ENCODE data around the gene APBB2. TPM values are rescaled to one million over a fixed set of nuclear protein-coding genes. Genes with fewer than 3 reads are reported as not detected.

Gene APBB2
- total and polyA plus RNA-seq, 2 donors (not counting 1 experiment from before 2014, with no cell fraction given): 4.4 to 15.8 TPM

GRCh38 chr4:41236508-41236907 is 22.2 kb upstream of the APBB2 start:
- Histone ChIP-seq H3K79me2 (ENCODE audit: control insufficient read depth, insufficient read depth, low read length) (no peaks in the 10 kb centered on the region), H3K9ac (ENCODE audit: low read length) (no peak overlapping the region), H2AFZ (ENCODE audit: insufficient read depth, low read depth, low read length, poor library complexity, severe bottlenecking) (no peak overlapping the region), H3K4me1 (ENCODE audit: control insufficient read depth in 2 of 2, insufficient read depth in 2 of 2, low read length in 2 of 2) (no peaks in the 10 kb centered on the region), H4K20me1 (ENCODE audit: control insufficient read depth, insufficient read depth, low read length, poor library complexity, severe bottlenecking) (no peaks in the 10 kb centered on the region), H3K4me3 (ENCODE audit: control extremely low read depth in 1 of 5, extremely low read depth in 1 of 5, insufficient read depth in 1 of 5, low read depth in 2 of 5, low read length in 4 of 5) (no peak overlapping the region), H3K27ac (ENCODE audit: low read length in 2 of 2) (no peak overlapping the region), H3K9me3 (ENCODE audit: control extremely low read depth in 1 of 3, control insufficient read depth in 2 of 3, insufficient read depth in 1 of 3, low read length in 2 of 3) (no peaks in the 10 kb centered on the region), H3K4me2 (replicated peaks; ENCODE audit: low read depth, low read length, poor library complexity, severe bottlenecking) (no peak overlapping the region), H3K27me3 (replicated peaks in 1 of 4; ENCODE audit: control extremely low read depth in 1 of 4, control insufficient read depth in 3 of 4, insufficient read depth in 4 of 4, low read length in 3 of 4) (no peaks in the 10 kb centered on the region), H3K36me3 (replicated peaks in 1 of 2; ENCODE audit: control extremely low read depth in 1 of 2, control insufficient read depth in 1 of 2, extremely low read depth in 1 of 2, insufficient read depth in 2 of 2, low read length in 1 of 2) (no peaks in the 10 kb centered on the region)
- no peak for ATAC-seq (ENCODE audit: low read depth)
- intact Hi-C loops (cut with micrococcal nuclease): no loop called here
- no peaks in the 10 kb centered on the region for H3K4me1 Mint-ChIP-seq
- H3K9me3 Mint-ChIP-seq (ENCODE audit: insufficient read depth): no peaks in the 10 kb centered on the region
- ChIA-PET POLR2A (no interaction called here), CTCF (no interaction called here)
- no peak for DNase-seq
- WGBS (ENCODE audit: insufficient coverage): no CpG with 5 or more reads among the region's 1 CpG
- TF ChIP-seq EZH2 (IDR thresholded peaks at IDR 0.05; ENCODE audit: borderline replicate concordance, insufficient read depth, low read depth, low read length, poor library complexity, severe bottlenecking): no peak
- no peak for TF ChIP-seq CTCF (IDR thresholded peaks at IDR 0.05)
- no peak overlapping the region for H3K4me3 Mint-ChIP-seq
- H3K27me3 Mint-ChIP-seq: no peaks in the 10 kb centered on the region
- H3K27ac Mint-ChIP-seq: no peak overlapping the region

GRCh38 chr4:41236032-41236431 is 21.7 kb upstream of the APBB2 start:
- Mint-ChIP-seq H3K4me3 (no peak overlapping the region), H3K4me1 (no peaks in the 10 kb centered on the region), H3K27ac (no peak overlapping the region), H3K27me3 (no peaks in the 10 kb centered on the region), H3K9me3 (ENCODE audit: insufficient read depth) (no peaks in the 10 kb centered on the region)
- Histone ChIP-seq H3K79me2 (ENCODE audit: control insufficient read depth, insufficient read depth, low read length) (no peaks in the 10 kb centered on the region), H3K27ac (ENCODE audit: low read length in 2 of 2) (no peak overlapping the region), H3K27me3 (replicated peaks in 1 of 4; ENCODE audit: control extremely low read depth in 1 of 4, control insufficient read depth in 3 of 4, insufficient read depth in 4 of 4, low read length in 3 of 4) (no peaks in the 10 kb centered on the region), H3K36me3 (replicated peaks in 1 of 2; ENCODE audit: control extremely low read depth in 1 of 2, control insufficient read depth in 1 of 2, extremely low read depth in 1 of 2, insufficient read depth in 2 of 2, low read length in 1 of 2) (no peaks in the 10 kb centered on the region), H3K4me3 (ENCODE audit: control extremely low read depth in 1 of 5, extremely low read depth in 1 of 5, insufficient read depth in 1 of 5, low read depth in 2 of 5, low read length in 4 of 5) (no peak overlapping the region), H4K20me1 (ENCODE audit: control insufficient read depth, insufficient read depth, low read length, poor library complexity, severe bottlenecking) (no peaks in the 10 kb centered on the region), H3K9me3 (ENCODE audit: control extremely low read depth in 1 of 3, control insufficient read depth in 2 of 3, insufficient read depth in 1 of 3, low read length in 2 of 3) (no peaks in the 10 kb centered on the region), H3K4me1 (ENCODE audit: control insufficient read depth in 2 of 2, insufficient read depth in 2 of 2, low read length in 2 of 2) (no peaks in the 10 kb centered on the region), H2AFZ (ENCODE audit: insufficient read depth, low read depth, low read length, poor library complexity, severe bottlenecking) (no peak overlapping the region), H3K4me2 (replicated peaks; ENCODE audit: low read depth, low read length, poor library complexity, severe bottlenecking) (no peak overlapping the region), H3K9ac (ENCODE audit: low read length) (no peak overlapping the region)
- CTCF ChIA-PET: no interaction called here
- DNase-seq: no peak
- intact Hi-C loops (cut with micrococcal nuclease): no loop called here
- TF ChIP-seq CTCF (IDR thresholded peaks at IDR 0.05) (no peak), EZH2 (IDR thresholded peaks at IDR 0.05; ENCODE audit: borderline replicate concordance, insufficient read depth, low read depth, low read length, poor library complexity, severe bottlenecking) (no peak)
- no peak for ATAC-seq (ENCODE audit: low read depth)
- POLR2A ChIA-PET: no interaction called here
- WGBS (ENCODE audit: insufficient coverage): no CpG with 5 or more reads among the region's 1 CpG
